ES-I3 (cell line): Measurements from ENCODE around the gene PLEKHG3.

Source experiments
- H3K36me3 ChIP-seq: 2 replicates; pipeline ENCODE4 v1.6.1; 2013; ENCODE audit warnings: mild to moderate bottlenecking, low read length, control low read depth, moderate library complexity; ENCODE audit not compliant: insufficient read depth
- H3K4me1 ChIP-seq: 2 replicates; pipeline ENCODE4 v1.6.1; 2013; ENCODE audit warnings: mild to moderate bottlenecking, control low read depth, low read length; ENCODE audit not compliant: insufficient read depth
- H3K9ac ChIP-seq: 2 replicates; pipeline ENCODE4 v1.6.1; 2013; ENCODE audit warnings: low read depth, mild to moderate bottlenecking, low read length, moderate library complexity
- H3K9me3 ChIP-seq: 2 replicates; pipeline ENCODE4 v1.6.1; 2013; ENCODE audit warnings: mild to moderate bottlenecking, low read length, moderate library complexity; ENCODE audit not compliant: control insufficient read depth, insufficient read depth

Gene PLEKHG3

DNA sequence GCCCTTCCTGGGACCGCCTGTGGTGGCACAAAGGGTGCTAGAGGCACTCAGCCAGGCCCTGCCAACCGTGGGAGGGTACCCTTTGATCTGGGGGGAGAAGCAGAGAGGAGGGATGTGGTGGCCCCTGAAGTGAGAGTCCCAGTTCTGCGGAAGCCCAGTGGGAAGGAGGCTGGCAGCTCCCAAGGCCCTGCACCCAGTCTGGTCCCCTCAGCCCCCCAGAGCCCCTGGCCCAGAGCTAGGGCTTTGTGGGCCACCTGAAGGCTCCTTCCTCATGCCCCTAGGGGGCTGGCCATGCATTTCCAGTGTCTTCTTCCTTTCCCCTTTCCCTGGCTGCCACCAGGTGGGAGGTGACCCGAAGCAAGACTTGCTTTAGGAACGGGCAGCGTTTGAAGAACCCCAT, 44.3 kb downstream of the PLEKHG3 start:
- H3K36me3 ChIP-seq: peaks cover 10% of the 10 kb centered on the region; the same call in 1 of the 2 replicates
- no peaks in the 10 kb centered on the region for H3K4me1 ChIP-seq
- no peak overlapping the region for H3K9ac ChIP-seq
- no peaks in the 10 kb centered on the region for H3K9me3 ChIP-seq

DNA sequence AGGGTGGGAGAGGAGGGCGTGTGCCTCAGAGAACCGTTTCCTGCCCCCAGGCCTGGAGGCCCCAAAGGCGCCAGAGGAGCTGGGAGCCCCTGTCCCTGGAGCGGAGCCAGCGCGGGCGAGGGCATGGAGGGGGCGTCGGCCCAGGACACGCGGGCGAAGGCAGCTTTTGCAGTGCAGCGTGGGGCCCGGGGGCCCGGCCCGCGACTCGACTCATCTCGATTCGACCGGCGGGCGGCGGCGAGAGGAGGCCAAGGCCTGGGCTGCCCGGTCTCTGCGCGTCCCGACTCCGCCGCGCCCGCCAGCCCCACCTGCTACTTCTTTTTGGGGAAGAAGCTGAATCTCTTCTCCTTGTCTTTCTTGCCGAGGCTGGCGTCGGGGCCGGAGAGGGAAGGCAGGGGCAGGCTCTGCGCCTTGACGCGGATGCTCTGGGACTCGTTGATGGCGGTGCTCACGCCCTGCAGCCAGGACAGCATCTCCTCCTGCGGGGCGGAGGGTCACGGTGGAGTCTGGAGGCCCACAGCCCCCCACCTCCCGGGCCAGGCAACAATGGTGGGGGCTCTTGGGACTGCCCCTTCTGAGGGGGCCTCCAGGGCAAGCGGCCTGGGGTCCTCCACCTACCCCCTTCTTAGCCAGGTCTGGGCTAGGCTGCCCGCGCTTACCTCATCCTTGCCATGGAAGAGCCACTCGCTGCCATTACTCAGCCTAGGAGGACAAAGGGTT, 44.9 kb downstream of the PLEKHG3 start:
- Histone ChIP-seq H3K9ac (no peak overlapping the region), H3K36me3 (peaks cover 10% of the 10 kb centered on the region; the same call in 1 of the 2 replicates), H3K9me3 (peaks cover 2% of the 10 kb centered on the region; the same call in 1 of the 2 replicates), H3K4me1 (no peaks in the 10 kb centered on the region)

DNA sequence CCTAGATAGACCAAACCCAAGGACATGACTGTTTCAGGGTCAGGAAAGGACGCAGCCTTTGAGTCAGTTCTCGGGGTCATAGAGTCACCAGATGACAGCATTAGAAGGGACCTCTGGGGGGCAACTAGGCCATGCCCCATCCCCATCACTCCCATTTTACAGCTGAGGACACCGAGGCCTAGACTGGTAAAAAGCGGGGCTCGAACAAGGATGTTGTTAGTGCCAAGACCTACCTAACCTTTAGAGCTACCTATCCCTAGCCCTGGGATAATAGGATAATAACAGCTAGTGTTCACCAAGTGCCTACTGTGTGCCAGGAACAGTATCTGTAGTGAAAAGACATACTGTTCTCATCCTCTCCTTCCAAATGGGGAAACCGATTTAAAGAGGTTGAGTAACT, 48.7 kb downstream of the PLEKHG3 start:
- Histone ChIP-seq H3K9ac (no peak overlapping the region), H3K36me3 (no peaks in the 10 kb centered on the region), H3K9me3 (peaks cover 2% of the 10 kb centered on the region; the same call in 1 of the 2 replicates), H3K4me1 (peaks cover 5% of the 10 kb centered on the region)

DNA sequence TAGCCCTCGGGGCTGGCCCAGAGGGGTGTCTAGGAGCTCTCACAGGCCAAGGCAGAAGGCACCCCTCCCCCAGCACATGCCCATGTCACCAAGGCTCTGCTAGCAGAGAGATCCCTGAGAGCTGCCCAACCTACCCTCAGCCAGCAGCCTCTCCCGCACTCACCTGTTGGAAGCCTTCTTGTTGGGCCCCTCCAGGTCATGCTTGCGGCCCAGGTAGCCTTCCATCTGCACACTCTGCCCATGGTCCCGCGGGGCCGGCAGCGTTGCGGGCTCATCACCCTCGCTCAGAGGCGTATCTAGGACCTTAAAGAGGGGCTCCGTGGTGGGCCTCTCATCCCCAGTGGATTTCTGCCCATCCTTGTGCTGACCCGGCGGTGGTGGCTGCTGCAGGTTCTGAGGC, 49.1 kb downstream of the PLEKHG3 start:
- Histone ChIP-seq H3K4me1 (peaks cover 10% of the 10 kb centered on the region), H3K36me3 (no peaks in the 10 kb centered on the region)

DNA sequence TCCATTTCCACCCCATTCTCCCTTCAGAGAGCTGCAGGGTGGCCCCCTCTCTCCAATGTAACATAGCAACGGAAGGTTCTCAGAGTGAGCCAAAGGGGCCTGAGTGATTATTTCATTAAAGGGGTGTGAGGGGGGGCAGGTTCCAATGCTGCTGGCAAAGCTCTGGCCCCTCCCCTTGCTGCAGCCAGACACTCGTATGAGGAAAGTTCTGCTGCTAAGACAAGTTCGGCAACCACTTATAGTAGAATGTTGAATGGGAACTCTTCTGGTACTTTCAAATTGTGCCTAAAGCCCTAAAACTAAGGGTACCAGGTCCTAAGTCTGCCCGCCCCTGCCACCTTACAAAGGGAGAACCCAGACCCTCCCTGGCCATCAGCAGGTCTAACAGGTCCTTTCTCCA, 49.8 kb downstream of the PLEKHG3 start:
- Histone ChIP-seq H3K36me3 (no peaks in the 10 kb centered on the region), H3K9me3 (peaks cover 2% of the 10 kb centered on the region; the same call in 1 of the 2 replicates), H3K4me1 (peaks cover 14% of the 10 kb centered on the region), H3K9ac (no peak overlapping the region)

More for the DNA sequence above, 49.1 kb downstream of the PLEKHG3 start:
- Histone ChIP-seq H3K9me3 (peaks cover 2% of the 10 kb centered on the region; the same call in 1 of the 2 replicates), H3K9ac (no peak overlapping the region)

DNA sequence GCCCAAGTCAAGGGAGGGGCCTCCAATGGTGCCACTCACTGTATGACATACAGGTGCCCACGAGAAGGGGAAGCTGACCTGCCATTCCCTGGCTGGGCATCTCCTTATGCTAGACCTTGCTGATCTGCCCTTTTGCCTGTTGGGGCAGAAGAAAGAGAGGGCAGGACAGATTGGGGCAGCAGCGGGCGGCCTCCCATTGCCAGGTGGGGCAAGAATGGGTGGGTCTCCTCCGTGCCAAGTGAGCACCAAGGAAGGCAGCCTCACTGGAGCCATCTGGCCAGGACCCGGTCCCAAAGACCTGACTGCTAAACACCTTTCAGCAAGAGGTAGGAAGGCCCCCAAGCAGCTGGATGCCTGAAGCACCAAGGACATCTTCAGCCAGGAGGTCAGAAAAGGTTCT, 50.5 kb downstream of the PLEKHG3 start:
- peaks cover 2% of the 10 kb centered on the region; the same call in 1 of the 2 replicates for H3K9me3 ChIP-seq
- H3K36me3 ChIP-seq: no peaks in the 10 kb centered on the region
- no peak overlapping the region for H3K9ac ChIP-seq
- H3K4me1 ChIP-seq: peaks cover 18% of the 10 kb centered on the region

DNA sequence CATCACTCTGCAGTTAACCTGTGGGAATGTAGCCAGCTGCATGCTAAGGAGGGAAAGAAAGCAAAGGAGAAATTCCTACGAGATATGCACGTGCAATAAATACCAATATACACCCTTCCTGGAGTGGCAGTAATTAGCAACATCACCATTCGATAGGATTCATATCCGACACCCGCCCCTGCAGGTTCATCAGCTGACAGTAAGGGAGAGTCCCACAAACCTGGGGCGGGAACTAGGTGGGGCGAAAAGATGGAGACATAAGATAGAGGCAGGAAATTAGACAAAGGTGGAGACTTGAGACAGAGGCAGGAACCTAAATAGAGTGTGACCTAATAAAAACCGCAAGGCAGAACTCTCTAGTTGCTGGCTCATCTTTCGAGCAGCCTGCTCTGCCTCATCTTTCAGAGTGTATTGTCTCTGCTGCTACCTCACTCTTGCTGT, 51.6 kb downstream of the PLEKHG3 start:
- H3K4me1 ChIP-seq: peaks cover 18% of the 10 kb centered on the region
- no peaks in the 10 kb centered on the region for H3K36me3 ChIP-seq
- H3K9me3 ChIP-seq: peaks cover 2% of the 10 kb centered on the region; the same call in 1 of the 2 replicates
- no peak overlapping the region for H3K9ac ChIP-seq

DNA sequence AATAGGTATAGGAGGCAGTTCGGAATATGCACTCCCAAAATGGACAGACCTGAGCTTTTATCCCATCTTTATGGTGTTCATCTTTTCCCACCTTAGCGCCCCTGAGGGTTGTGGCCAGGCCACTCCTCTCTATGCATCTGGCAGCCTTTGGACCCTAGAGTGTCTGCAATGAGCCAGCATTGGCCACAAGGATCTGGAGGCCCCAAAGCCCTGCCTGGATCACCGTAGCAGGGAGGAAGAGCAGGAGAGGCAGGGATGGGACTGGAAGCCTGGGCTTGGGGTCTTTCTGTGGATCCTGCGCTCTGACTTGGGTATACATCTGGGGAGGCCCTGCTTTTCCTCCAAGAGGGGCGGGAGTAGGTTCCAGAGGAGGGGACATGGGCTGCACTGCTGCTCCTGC, 52.5 kb downstream of the PLEKHG3 start:
- peaks cover 2% of the 10 kb centered on the region; the same call in 1 of the 2 replicates for H3K9me3 ChIP-seq

DNA sequence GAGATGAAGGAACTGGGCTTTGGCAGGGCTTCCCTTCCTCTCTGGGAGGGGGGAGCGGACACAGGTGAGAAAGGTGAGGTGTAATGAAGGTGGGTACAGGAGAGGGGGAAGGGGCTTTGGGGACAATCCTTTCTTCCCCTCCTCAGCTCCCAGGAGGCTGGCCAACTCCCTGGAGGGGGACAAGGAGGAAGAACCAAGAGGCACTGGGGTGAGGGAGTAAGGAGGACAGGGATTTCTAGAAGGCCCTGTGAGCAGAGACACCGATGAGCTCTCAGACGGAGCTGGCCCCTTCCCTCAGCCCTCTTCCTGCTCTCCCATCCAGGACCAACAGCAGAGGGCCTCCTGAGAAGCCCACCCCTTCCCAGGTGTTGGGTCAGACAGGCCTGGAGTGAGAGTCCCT, 53.4 kb downstream of the PLEKHG3 start:
- H3K4me1 ChIP-seq: peaks cover 26% of the 10 kb centered on the region
- H3K9ac ChIP-seq: no peak overlapping the region
- peaks cover 2% of the 10 kb centered on the region; the same call in 1 of the 2 replicates for H3K9me3 ChIP-seq
- H3K36me3 ChIP-seq: no peaks in the 10 kb centered on the region

More for the DNA sequence above, 52.5 kb downstream of the PLEKHG3 start:
- no peaks in the 10 kb centered on the region for H3K36me3 ChIP-seq
- peaks cover 18% of the 10 kb centered on the region for H3K4me1 ChIP-seq
- H3K9ac ChIP-seq: no peak overlapping the region

DNA sequence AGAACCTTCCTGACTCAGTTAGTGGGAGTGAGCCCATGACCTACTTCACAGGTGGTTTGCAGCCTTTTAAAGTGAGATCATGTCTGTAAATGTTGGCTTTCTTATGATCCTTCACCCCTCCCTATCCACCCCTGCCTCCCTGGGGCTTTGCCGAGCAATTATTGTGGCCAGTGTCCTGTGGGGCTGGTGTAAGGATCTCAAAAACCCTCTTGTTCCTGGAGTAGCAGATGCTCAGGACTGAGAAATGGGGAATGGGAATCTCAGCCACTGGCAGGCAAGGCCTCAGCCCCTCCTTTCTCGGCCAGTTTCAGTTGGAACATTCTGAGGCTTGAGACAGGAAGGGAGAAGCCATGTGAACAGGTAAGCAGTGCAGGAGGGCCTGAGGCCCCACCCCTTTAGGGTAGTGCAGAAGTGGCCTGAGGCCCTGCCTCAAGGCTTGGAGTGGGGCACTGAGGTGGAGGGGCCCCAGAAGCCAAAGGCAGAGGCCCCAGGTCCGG, 53.8 kb downstream of the PLEKHG3 start:
- Histone ChIP-seq H3K9ac (no peak overlapping the region), H3K9me3 (peaks cover 2% of the 10 kb centered on the region; the same call in 1 of the 2 replicates), H3K36me3 (no peaks in the 10 kb centered on the region), H3K4me1 (peaks cover 27% of the 10 kb centered on the region)

DNA sequence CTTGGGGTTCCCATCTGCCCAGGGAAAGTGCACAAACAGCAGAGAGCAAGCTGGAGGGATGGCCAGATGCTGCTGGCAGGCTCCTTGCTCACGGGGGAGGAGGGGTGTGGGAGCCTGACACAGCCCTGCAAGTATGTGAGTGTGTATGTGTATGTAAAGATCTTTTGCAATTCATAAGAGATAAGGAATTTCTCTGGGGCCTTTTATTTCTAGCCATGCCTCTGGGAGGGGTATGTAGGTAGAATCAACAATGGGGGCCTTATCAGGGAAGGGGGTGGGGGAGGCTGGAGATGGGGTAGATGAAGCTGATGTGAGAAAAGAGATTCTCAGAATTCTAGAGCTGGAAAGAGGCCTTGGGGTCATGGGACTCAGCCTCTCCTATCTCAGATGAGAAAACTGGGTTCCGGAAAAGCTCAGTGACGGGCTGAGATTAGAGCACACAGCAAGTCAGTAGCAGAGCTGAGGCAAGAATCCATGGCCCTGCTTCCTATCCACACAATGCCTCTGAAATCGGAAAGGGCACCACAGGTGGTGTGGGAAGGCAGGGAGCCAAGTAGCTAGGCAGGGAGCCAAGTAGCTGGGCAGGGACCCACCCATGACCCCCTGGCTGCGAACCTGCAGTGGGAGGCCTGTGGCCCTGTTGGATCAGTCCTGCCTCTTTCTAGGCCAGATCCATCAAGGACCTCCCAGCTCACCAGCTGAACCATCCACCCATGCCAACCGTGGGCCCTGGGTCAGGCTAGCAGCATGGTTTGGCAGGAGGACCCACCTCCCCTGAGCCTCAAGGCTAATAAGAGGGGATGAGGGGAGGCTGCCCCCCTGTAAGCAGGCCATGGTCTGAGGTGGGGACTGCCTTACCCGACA, 54.7 kb downstream of the PLEKHG3 start:
- Histone ChIP-seq H3K36me3 (no peaks in the 10 kb centered on the region), H3K4me1 (peaks cover 32% of the 10 kb centered on the region), H3K9ac (no peak overlapping the region), H3K9me3 (peaks cover 2% of the 10 kb centered on the region; the same call in 1 of the 2 replicates)

DNA sequence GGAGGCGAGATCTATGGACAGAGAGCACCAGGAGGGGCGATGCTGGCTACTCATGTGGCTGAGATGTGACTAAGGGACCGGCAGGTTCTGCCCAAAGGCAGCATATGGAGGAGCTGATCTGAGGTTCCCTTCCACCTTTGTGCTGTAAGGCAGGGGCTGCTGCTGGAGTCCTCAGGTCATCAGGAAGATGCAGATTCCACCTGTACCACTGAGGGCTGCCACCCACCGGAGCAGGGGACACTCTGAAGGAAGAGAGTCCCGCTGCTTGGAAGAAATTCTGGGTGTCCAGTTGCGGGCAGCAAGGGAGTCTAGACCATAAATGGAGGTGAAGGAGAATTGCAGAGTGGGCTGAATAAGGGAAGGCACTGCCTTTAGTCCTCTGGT, 55.3 kb downstream of the PLEKHG3 start:
- no peaks in the 10 kb centered on the region for H3K36me3 ChIP-seq
- no peaks in the 10 kb centered on the region for H3K9me3 ChIP-seq
- peaks cover 39% of the 10 kb centered on the region for H3K4me1 ChIP-seq
- no peak overlapping the region for H3K9ac ChIP-seq

DNA sequence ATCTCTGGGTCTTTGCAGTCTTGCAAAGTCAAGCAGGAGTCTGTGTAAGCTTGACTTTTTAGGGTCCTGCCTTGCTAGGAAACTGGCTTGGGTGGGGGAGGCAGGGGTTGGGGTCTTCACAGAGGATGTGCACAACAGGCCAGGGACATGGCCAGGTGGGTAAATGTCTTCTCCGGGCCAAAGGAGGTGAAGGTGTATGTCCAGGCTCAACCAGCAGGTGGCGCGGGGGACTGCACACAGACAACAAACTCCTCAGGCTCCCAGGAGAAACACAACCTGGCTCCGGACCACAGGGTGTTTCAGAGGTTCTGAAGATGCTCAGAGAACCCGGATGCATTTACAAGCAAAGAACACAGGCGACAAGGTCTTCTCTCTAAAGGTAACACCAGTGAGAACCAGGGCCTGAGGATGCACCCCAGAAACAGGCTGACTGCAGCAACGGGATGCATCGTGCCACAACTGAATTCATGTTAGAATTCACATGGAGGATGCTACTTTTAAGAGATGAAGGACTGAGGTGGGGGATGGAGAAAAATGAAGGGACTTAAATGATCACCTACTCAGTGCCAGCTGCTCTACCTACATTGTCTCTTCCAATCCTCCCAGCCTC, 56.0 kb downstream of the PLEKHG3 start:
- no peak overlapping the region for H3K9ac ChIP-seq
- no peaks in the 10 kb centered on the region for H3K9me3 ChIP-seq
- H3K36me3 ChIP-seq: no peaks in the 10 kb centered on the region
- H3K4me1 ChIP-seq: peaks cover 39% of the 10 kb centered on the region

DNA sequence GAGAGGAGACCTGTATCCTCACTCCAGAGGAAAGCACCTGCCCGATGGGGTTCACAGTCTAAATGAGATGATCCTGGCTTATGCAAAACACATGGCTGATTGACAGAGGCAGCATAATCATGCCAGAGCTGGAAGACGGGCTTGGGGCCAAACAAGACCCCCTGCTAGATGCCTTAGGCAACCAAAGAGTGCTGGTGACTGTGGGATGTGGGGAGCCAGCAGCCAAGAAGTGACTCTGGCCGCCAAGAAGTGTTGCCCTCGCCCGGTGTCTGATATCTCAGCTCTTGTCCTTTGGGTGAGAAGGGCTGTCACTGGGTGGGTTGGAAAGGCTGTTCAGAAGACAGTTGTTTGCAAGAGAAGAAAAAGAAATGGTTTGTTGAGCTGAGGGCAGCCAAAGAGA, 56.7 kb downstream of the PLEKHG3 start:
- Histone ChIP-seq H3K9me3 (no peaks in the 10 kb centered on the region), H3K4me1 (peaks cover 39% of the 10 kb centered on the region), H3K9ac (no peak overlapping the region), H3K36me3 (no peaks in the 10 kb centered on the region)
